A673 (cell line): ENCODE results near the gene KLK15.

Experiments
- EZH2 ChIP-seq: fragments of 200-600 bp; sonication (generic); IDR thresholded peaks from 2 replicates; pipeline ENCODE4 v1.6.1; 2017; ENCODE audit warnings: borderline replicate concordance, low read depth, mild to moderate bottlenecking, mixed read lengths, antibody characterized with exemption, low read length; ENCODE audit not compliant: poor library complexity, severe bottlenecking
- TF ChIP-seq, protein P1 (sequence below): fragments of 300-800, 200-600 bp; sonication (generic); conservative IDR thresholded peaks from 2 replicates; pipeline ENCODE4 v1.5.1; 2017; ENCODE audit warnings: low read depth, mild to moderate bottlenecking, antibody characterized with exemption, low read length, moderate library complexity, mixed read lengths

DNA sequence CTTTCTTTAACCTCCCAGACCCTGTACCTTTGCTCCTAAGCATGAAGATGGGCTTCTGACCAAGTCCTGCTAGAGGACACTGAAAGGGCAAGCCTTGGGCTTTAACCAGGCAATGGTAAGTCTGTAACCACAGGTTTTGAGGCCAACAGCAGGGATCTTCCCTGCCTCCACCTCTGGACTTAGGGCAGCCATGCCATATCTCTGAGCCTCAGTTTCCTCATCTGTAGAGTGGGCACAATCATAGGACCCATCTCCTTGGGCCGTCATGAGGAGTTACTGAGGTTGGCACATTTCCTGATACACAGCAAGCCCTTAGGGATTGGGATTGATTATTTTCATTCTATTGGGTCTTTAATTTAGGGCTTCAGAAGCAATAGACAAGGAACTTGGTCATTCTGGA, 24.5 kb downstream of the KLK15 start:
- TF ChIP-seq EZH2, result no peak
- TF ChIP-seq, protein P1, sequence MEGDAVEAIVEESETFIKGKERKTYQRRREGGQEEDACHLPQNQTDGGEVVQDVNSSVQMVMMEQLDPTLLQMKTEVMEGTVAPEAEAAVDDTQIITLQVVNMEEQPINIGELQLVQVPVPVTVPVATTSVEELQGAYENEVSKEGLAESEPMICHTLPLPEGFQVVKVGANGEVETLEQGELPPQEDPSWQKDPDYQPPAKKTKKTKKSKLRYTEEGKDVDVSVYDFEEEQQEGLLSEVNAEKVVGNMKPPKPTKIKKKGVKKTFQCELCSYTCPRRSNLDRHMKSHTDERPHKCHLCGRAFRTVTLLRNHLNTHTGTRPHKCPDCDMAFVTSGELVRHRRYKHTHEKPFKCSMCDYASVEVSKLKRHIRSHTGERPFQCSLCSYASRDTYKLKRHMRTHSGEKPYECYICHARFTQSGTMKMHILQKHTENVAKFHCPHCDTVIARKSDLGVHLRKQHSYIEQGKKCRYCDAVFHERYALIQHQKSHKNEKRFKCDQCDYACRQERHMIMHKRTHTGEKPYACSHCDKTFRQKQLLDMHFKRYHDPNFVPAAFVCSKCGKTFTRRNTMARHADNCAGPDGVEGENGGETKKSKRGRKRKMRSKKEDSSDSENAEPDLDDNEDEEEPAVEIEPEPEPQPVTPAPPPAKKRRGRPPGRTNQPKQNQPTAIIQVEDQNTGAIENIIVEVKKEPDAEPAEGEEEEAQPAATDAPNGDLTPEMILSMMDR, result no peak
